H9 (cell line): ENCODE results near the gene PTCH1. TPM values are rescaled to one million over a fixed set of nuclear protein-coding genes. Genes with fewer than 3 reads are reported as not detected.

Experiments used
- DNase-seq: peaks from one replicate; pipeline ENCODE4 v3.0.0-alpha.2; 2017
- H2AFZ ChIP-seq: one replicate; pipeline ENCODE4 v1.6.1; 2013; ENCODE audit warnings: mild to moderate bottlenecking, low read length, control low read depth, moderate library complexity
- H2AK5ac ChIP-seq: 2 replicates; pipeline ENCODE4 v1.6.1; 2013; ENCODE audit warnings: low read length, control low read depth, mixed read lengths; ENCODE audit not compliant: insufficient read length
- H2BK120ac ChIP-seq: one replicate; pipeline ENCODE4 v1.6.1; 2013; ENCODE audit warnings: low read depth, mild to moderate bottlenecking, low read length, control low read depth, inconsistent platforms; ENCODE audit not compliant: poor library complexity, severe bottlenecking
- H2BK12ac ChIP-seq: 2 replicates; pipeline ENCODE4 v1.6.1; 2013; ENCODE audit warnings: low read length, control low read depth, mixed read lengths, low read depth; ENCODE audit not compliant: insufficient read length
- H2BK15ac ChIP-seq: 2 replicates; pipeline ENCODE4 v1.6.1; 2013; ENCODE audit warnings: low read depth, low read length, control low read depth
- H2BK20ac ChIP-seq: one replicate; pipeline ENCODE4 v1.6.1; 2013; ENCODE audit warnings: low read depth, mild to moderate bottlenecking, low read length, control low read depth, inconsistent platforms; ENCODE audit not compliant: poor library complexity, severe bottlenecking
- H2BK5ac ChIP-seq: 2 replicates; pipeline ENCODE4 v1.6.1; 2013; ENCODE audit warnings: low read length, control low read depth, mixed read lengths; ENCODE audit not compliant: insufficient read length
- H3K14ac ChIP-seq: 2 replicates; pipeline ENCODE4 v1.6.1; 2013; ENCODE audit warnings: low read length, control low read depth; ENCODE audit not compliant: insufficient read depth
- H3K18ac ChIP-seq: 2 replicates; pipeline ENCODE4 v1.6.1; 2013; ENCODE audit warnings: low read depth, mild to moderate bottlenecking, mixed read lengths, low read length, control low read depth; ENCODE audit not compliant: insufficient read length
- H3K23ac ChIP-seq: 2 replicates; pipeline ENCODE4 v1.6.1; 2013; ENCODE audit warnings: low read length, control low read depth, mixed read lengths, low read depth; ENCODE audit not compliant: insufficient read length
- H3K23me2 ChIP-seq: 2 replicates; pipeline ENCODE4 v1.6.1; 2013; ENCODE audit warnings: low read depth, mild to moderate bottlenecking, mixed read lengths, low read length, control low read depth; ENCODE audit not compliant: insufficient read length, poor library complexity, severe bottlenecking
- H3K27ac ChIP-seq: 2 replicates; pipeline ENCODE4 v1.5.1; 2013; ENCODE audit warnings: low read length, control low read depth, mixed read lengths, low read depth; ENCODE audit not compliant: insufficient read length
- H3K27me3 ChIP-seq: 2 replicates; pipeline ENCODE4 v1.6.1; 2013; ENCODE audit warnings: low read length, control low read depth, inconsistent platforms; ENCODE audit not compliant: insufficient read depth
- H3K4ac ChIP-seq: 2 replicates; pipeline ENCODE4 v1.6.1; 2013; ENCODE audit warnings: low read depth, mild to moderate bottlenecking, control low read depth, inconsistent platforms, low read length, moderate library complexity
- H3K4me1 ChIP-seq: 2 replicates; pipeline ENCODE4 v1.6.1; 2013; ENCODE audit warnings: low read length, control low read depth, inconsistent platforms; ENCODE audit not compliant: insufficient read depth
- H3K4me2 ChIP-seq: 2 replicates; pipeline ENCODE4 v1.6.1; 2013; ENCODE audit warnings: low read length, control low read depth, mixed read lengths; ENCODE audit not compliant: insufficient read length, insufficient read depth
- H3K56ac ChIP-seq: 2 replicates; pipeline ENCODE4 v1.6.1; 2013; ENCODE audit warnings: low read depth, mild to moderate bottlenecking, mixed read lengths, low read length, control low read depth; ENCODE audit not compliant: insufficient read length
- H3K79me1 ChIP-seq: 2 replicates; pipeline ENCODE4 v1.6.1; 2013; ENCODE audit warnings: low read depth, mild to moderate bottlenecking, moderate library complexity, low read length, control low read depth, inconsistent platforms; ENCODE audit not compliant: insufficient read depth, poor library complexity, severe bottlenecking
- H3K79me2 ChIP-seq: 2 replicates; pipeline ENCODE4 v1.6.1; 2013; ENCODE audit warnings: low read length, control low read depth, inconsistent platforms; ENCODE audit not compliant: insufficient read depth
- H3K9ac ChIP-seq: 2 replicates; pipeline ENCODE4 v1.6.1; 2013; ENCODE audit warnings: low read length, control low read depth, mixed read lengths; ENCODE audit not compliant: insufficient read length; ENCODE audit errors: extremely low read depth
- H3K9me3 ChIP-seq: one replicate; pipeline ENCODE4 v1.6.1; 2013; ENCODE audit warnings: low read depth, low read length, inconsistent platforms; ENCODE audit not compliant: control insufficient read depth
- H3T11ph ChIP-seq: one replicate; pipeline ENCODE4 v1.6.1; 2013; ENCODE audit warnings: mild to moderate bottlenecking, low read length, control low read depth, inconsistent platforms
- H4K20me1 ChIP-seq: one replicate; pipeline ENCODE4 v1.6.1; 2013; ENCODE audit not compliant: control insufficient read depth, insufficient read length, insufficient read depth
- H4K5ac ChIP-seq: 2 replicates; pipeline ENCODE4 v1.6.1; 2013; ENCODE audit warnings: low read depth, mild to moderate bottlenecking, mixed read lengths, low read length, control low read depth; ENCODE audit not compliant: insufficient read length
- H4K8ac ChIP-seq: replicated peaks from 2 replicates; pipeline ENCODE4 v1.6.1; 2013; ENCODE audit warnings: low read length, control low read depth, mixed read lengths, low read depth; ENCODE audit not compliant: insufficient read length
- H4K91ac ChIP-seq: 2 replicates; pipeline ENCODE4 v1.6.1; 2013; ENCODE audit warnings: low read depth, mild to moderate bottlenecking, moderate library complexity, mixed read lengths, low read length, control low read depth; ENCODE audit not compliant: insufficient read length
- H3K27ac Mint-ChIP-seq, 3 experiments: 2 replicates in 2 of 3; 3 replicates in 1 of 3; pipeline ENCODE4 v1.8.0; 2020 to 2021; ENCODE audit warnings: mixed read lengths in 3 of 3, mild to moderate bottlenecking in 1 of 3, moderate library complexity in 1 of 3
- H3K27me3 Mint-ChIP-seq: 2 replicates; pipeline ENCODE4 v1.8.0; 2021; ENCODE audit warnings: low read depth, mild to moderate bottlenecking, moderate library complexity, mixed read lengths
- H3K36me3 Mint-ChIP-seq, 3 experiments: 2 replicates in 2 of 3; 3 replicates in 1 of 3; pipeline ENCODE4 v1.8.0; 2020 to 2021; ENCODE audit warnings: low read depth in 3 of 3, mixed read lengths in 3 of 3; ENCODE audit not compliant: insufficient read depth in 1 of 3
- H3K4me1 Mint-ChIP-seq, 2 experiments: 2 replicates each; pipeline ENCODE4 v1.8.0; 2020; ENCODE audit warnings: mixed read lengths in 2 of 2
- H3K4me3 Mint-ChIP-seq, 2 experiments: 2 replicates in 1 of 2; 3 replicates in 1 of 2; pipeline ENCODE4 v1.8.0; 2020 to 2021; ENCODE audit warnings: mild to moderate bottlenecking in 2 of 2, mixed read lengths in 2 of 2, moderate library complexity in 1 of 2
- H3K9me3 Mint-ChIP-seq, 2 experiments: 2 replicates in 1 of 2; 3 replicates in 1 of 2; pipeline ENCODE4 v1.8.0; 2020; ENCODE audit warnings: mild to moderate bottlenecking in 2 of 2, mixed read lengths in 2 of 2, moderate library complexity in 1 of 2
- WGBS: extraction: QIAGEN DNeasy Blood & Tissue Kit; methylation state at CpG from one replicate; pipeline ENCODE4 v1.1.7; 2013; ENCODE audit warnings: missing lambda C conversion rate, low lambda C conversion rate, mixed read lengths; ENCODE audit not compliant: insufficient read length; ENCODE audit errors: extremely low coverage; 5-methylcytosine and 5-hydroxymethylcytosine counted together
- total RNA-seq: library from RNA; stranded (reverse); gene quantifications from 2 replicates; pipeline ENCODE4 v1.2.1, GENCODE V29; 2021
- TF ChIP-seq, protein P1 (sequence below): fragments of 200-600 bp; sonication (generic); conservative IDR thresholded peaks from 3 replicates; pipeline ENCODE4 v1.8.0; 2021; ENCODE audit warnings: antibody characterized with exemption, mild to moderate bottlenecking

Gene PTCH1
- total RNA-seq, 1 experiment from 2014 or later, result 9.1 TPM

DNA sequence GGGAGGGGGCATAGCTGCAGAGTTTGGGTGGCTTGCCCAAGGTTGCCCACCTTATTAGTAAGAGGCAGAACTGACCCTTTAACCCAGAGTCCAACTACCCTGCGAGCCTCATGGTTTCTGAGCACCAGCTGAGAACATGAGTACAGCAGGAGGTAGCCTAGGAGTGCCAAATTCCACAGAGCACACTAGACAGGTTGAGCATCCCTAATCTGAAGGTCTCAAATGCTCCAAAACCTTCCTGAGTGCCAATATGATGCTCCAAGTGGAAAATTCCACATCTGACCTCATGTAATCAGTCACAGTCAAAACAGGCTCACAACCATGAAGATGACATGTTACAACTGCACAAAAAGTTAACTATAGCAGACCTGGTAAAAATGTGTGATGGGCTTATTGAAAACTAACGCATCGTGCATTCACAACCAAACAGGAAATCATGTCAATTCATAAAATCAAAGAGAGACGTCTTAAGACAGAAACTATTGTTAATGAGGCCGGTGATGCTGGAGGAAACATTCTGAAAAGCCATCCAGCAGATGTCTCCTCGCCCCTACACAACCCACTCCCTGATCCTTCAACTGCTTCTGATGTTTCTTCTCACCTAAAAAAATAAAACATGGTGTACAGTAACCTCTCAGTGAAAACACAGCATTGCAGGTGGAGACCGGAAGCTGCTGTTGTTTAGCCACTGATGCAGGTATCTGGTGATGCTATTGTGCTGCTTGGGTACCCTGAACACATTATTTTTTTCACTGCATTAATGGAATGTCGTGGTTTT lies 25.0 kb downstream of the PTCH1 start:
- no peak overlapping the region for H4K8ac ChIP-seq
- no peak overlapping the region for H3K4ac ChIP-seq
- H3K27ac ChIP-seq, result no peak overlapping the region
- H3K18ac ChIP-seq, result no peak overlapping the region
- no peaks in the 10 kb centered on the region for H3K9me3 ChIP-seq
- no peak overlapping the region for H2BK20ac ChIP-seq
- DNase-seq, result no peak
- H3K23me2 ChIP-seq, result no peaks in the 10 kb centered on the region
- TF ChIP-seq, protein P1, sequence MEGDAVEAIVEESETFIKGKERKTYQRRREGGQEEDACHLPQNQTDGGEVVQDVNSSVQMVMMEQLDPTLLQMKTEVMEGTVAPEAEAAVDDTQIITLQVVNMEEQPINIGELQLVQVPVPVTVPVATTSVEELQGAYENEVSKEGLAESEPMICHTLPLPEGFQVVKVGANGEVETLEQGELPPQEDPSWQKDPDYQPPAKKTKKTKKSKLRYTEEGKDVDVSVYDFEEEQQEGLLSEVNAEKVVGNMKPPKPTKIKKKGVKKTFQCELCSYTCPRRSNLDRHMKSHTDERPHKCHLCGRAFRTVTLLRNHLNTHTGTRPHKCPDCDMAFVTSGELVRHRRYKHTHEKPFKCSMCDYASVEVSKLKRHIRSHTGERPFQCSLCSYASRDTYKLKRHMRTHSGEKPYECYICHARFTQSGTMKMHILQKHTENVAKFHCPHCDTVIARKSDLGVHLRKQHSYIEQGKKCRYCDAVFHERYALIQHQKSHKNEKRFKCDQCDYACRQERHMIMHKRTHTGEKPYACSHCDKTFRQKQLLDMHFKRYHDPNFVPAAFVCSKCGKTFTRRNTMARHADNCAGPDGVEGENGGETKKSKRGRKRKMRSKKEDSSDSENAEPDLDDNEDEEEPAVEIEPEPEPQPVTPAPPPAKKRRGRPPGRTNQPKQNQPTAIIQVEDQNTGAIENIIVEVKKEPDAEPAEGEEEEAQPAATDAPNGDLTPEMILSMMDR, result no peak
- Mint-ChIP-seq H3K9me3 (no peaks in the 10 kb centered on the region), H3K36me3 (peaks cover 0 to 4% (median 0%) of the 10 kb centered on the region in 3 experiments; a peak in 2 of 7 replicates), H3K27ac (no peak overlapping the region), H3K4me1 (peaks cover 37 to 42% of the 10 kb centered on the region in 2 experiments), H3K4me3 (no peak overlapping the region), H3K27me3 (no peaks in the 10 kb centered on the region; the same call in 1 of the 2 replicates)
- H2BK5ac ChIP-seq, result no peak overlapping the region
- H2BK12ac ChIP-seq, result no peak overlapping the region
- H2AFZ ChIP-seq, result no peak overlapping the region
- H3K27me3 ChIP-seq, result no peaks in the 10 kb centered on the region
- H3K4me1 ChIP-seq, result peaks cover 14% of the 10 kb centered on the region
- H4K20me1 ChIP-seq, result no peaks in the 10 kb centered on the region
- no peak overlapping the region for H4K91ac ChIP-seq
- H2AK5ac ChIP-seq, result no peak overlapping the region
- H4K5ac ChIP-seq, result no peak overlapping the region
- WGBS, result no CpG with 5 or more reads among the region's 8 CpGs
- H3T11ph ChIP-seq, result no peak overlapping the region
- H3K79me1 ChIP-seq, result no peaks in the 10 kb centered on the region
- H2BK120ac ChIP-seq, result no peak overlapping the region
- no peak overlapping the region for H3K23ac ChIP-seq
- no peak overlapping the region for H3K56ac ChIP-seq
- no peak overlapping the region for H3K14ac ChIP-seq
- no peak overlapping the region for H3K4me2 ChIP-seq
- H2BK15ac ChIP-seq, result no peak overlapping the region
- peaks cover 3% of the 10 kb centered on the region; the same call in 1 of the 2 replicates for H3K79me2 ChIP-seq
- no peak overlapping the region for H3K9ac ChIP-seq
